A549 treated with AZD9567 at 1 μM for 4 hours (cell line): ENCODE measurements around the gene CEP83. TPM values are rescaled to one million over a fixed set of nuclear protein-coding genes. Genes with fewer than 3 reads are reported as not detected.

Experiments used
- total RNA-seq: library from RNA; stranded (reverse); fragments of 200-300 nt; extraction: Qiagen RNA extraction; gene quantifications from 5 replicates; pipeline ENCODE4 v1.2.3, GENCODE V29; 2022; ENCODE audit not compliant: insufficient read depth

CEP83 gene
- 6.9 to 9.9 TPM (median 8.7 TPM) in 5 replicates for total RNA-seq

GRCh38 chr12:94459728-94460615, at the start of gene CEP83:
TSS of gene CEP83 (minus strand) at chr12:94459867. CDS start at chr12:94412490, 47,377 bp downstream.

Other genes with a start within 250 kb of the CEP83 start
- gene TMCC3, start 190.7 kb upstream of the CEP83 start, total RNA-seq = 0.70 to 1.6 TPM (median 0.93 TPM) in 5 replicates